Panc1 (cell line): ENCODE measurements around the gene SLC30A3.

Experiments used
- POLR2AphosphoS5 ChIP-seq: IDR thresholded peaks from 2 replicates; pipeline ENCODE4 v1.6.1; 2012; ENCODE audit warnings: mild to moderate bottlenecking, low read depth, low read length, moderate library complexity
- SIN3A ChIP-seq: IDR thresholded peaks from 2 replicates; pipeline ENCODE4 v1.6.1; 2012; ENCODE audit warnings: low read depth, mild to moderate bottlenecking, low read length, moderate library complexity, borderline replicate concordance; ENCODE audit not compliant: insufficient read depth
- TF ChIP-seq, protein P1 (sequence below): fragments of 450-650 bp; IDR thresholded peaks from 2 replicates; pipeline ENCODE4 v1.5.1; 2017; ENCODE audit warnings: mild to moderate bottlenecking
- TF ChIP-seq, protein P2 (sequence below), 2 experiments: IDR thresholded peaks; 2 replicates each; pipeline ENCODE4 v1.6.1; 2011 to 2012; ENCODE audit warnings: low read depth in 2 of 2, control low read depth in 1 of 2, low read length in 1 of 2, mild to moderate bottlenecking in 1 of 2, moderate library complexity in 1 of 2; ENCODE audit not compliant: insufficient read depth in 1 of 2

DNA sequence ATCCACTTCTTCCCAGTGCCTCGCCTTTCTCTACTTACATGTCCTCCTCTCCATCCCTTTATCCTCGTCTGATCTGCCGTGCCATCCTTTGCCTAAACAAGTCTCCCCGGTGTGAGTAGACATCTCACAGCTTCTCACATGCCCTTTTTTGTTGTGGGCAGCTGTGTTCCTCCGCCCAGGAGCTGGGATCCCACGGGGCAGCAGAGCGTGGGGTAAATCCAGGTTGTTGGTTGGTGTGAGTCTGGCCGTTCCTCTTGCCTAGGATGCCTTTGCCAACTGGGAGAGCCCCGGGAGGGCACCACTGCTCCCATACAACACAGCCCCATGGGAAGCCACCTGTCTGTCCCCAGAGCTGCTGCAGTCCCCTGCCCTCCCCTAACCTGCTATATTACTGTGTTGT, 22.4 kb downstream of the SLC30A3 start:
- TF ChIP-seq, protein P1, sequence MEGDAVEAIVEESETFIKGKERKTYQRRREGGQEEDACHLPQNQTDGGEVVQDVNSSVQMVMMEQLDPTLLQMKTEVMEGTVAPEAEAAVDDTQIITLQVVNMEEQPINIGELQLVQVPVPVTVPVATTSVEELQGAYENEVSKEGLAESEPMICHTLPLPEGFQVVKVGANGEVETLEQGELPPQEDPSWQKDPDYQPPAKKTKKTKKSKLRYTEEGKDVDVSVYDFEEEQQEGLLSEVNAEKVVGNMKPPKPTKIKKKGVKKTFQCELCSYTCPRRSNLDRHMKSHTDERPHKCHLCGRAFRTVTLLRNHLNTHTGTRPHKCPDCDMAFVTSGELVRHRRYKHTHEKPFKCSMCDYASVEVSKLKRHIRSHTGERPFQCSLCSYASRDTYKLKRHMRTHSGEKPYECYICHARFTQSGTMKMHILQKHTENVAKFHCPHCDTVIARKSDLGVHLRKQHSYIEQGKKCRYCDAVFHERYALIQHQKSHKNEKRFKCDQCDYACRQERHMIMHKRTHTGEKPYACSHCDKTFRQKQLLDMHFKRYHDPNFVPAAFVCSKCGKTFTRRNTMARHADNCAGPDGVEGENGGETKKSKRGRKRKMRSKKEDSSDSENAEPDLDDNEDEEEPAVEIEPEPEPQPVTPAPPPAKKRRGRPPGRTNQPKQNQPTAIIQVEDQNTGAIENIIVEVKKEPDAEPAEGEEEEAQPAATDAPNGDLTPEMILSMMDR = no peak
- TF ChIP-seq, protein P2, sequence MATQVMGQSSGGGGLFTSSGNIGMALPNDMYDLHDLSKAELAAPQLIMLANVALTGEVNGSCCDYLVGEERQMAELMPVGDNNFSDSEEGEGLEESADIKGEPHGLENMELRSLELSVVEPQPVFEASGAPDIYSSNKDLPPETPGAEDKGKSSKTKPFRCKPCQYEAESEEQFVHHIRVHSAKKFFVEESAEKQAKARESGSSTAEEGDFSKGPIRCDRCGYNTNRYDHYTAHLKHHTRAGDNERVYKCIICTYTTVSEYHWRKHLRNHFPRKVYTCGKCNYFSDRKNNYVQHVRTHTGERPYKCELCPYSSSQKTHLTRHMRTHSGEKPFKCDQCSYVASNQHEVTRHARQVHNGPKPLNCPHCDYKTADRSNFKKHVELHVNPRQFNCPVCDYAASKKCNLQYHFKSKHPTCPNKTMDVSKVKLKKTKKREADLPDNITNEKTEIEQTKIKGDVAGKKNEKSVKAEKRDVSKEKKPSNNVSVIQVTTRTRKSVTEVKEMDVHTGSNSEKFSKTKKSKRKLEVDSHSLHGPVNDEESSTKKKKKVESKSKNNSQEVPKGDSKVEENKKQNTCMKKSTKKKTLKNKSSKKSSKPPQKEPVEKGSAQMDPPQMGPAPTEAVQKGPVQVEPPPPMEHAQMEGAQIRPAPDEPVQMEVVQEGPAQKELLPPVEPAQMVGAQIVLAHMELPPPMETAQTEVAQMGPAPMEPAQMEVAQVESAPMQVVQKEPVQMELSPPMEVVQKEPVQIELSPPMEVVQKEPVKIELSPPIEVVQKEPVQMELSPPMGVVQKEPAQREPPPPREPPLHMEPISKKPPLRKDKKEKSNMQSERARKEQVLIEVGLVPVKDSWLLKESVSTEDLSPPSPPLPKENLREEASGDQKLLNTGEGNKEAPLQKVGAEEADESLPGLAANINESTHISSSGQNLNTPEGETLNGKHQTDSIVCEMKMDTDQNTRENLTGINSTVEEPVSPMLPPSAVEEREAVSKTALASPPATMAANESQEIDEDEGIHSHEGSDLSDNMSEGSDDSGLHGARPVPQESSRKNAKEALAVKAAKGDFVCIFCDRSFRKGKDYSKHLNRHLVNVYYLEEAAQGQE (IDR thresholded peaks at IDR 0.05; ENCODE audit: insufficient read depth in 1 of 2, low read depth in 2 of 2, low read length in 1 of 2) = no peak
- TF ChIP-seq POLR2AphosphoS5 = no peak
- TF ChIP-seq SIN3A = no peak
